Stomach smooth muscle (tissue), 2 donors: ENCODE measurements around the gene MAP7.

Source experiments
- H3K27ac ChIP-seq: one replicate; pipeline ENCODE4 v1.7.0; 2013; ENCODE audit warnings: mild to moderate bottlenecking, low read length, inconsistent platforms
- H3K27me3 ChIP-seq, 2 donors: one replicate each; pipeline ENCODE4 v1.7.0; 2013; ENCODE audit warnings: low read length in 2 of 2; ENCODE audit not compliant: insufficient read depth in 2 of 2, control insufficient read depth in 1 of 2
- H3K36me3 ChIP-seq, 2 donors: one replicate each; pipeline ENCODE4 v1.7.0; 2013; ENCODE audit warnings: low read length in 2 of 2; ENCODE audit not compliant: control insufficient read depth in 2 of 2, insufficient read depth in 2 of 2
- H3K4me1 ChIP-seq: one replicate; pipeline ENCODE4 v1.7.0; 2013; ENCODE audit warnings: low read length; ENCODE audit not compliant: control insufficient read depth, insufficient read depth
- H3K4me3 ChIP-seq, 2 donors: one replicate each; pipeline ENCODE4 v1.7.0; 2013; ENCODE audit warnings: low read length in 2 of 2
- H3K9ac ChIP-seq, 2 donors: one replicate each; pipeline ENCODE4 v1.7.0; 2013; ENCODE audit warnings: low read length in 2 of 2, mild to moderate bottlenecking in 1 of 2
- H3K9me3 ChIP-seq, 2 donors: one replicate each; pipeline ENCODE4 v1.7.0; 2013; ENCODE audit warnings: low read length in 2 of 2; ENCODE audit not compliant: control insufficient read depth in 2 of 2
- donor health status: healthy.
- donor health status: Pancreatic carcinoma.

The MAP7 gene

DNA sequence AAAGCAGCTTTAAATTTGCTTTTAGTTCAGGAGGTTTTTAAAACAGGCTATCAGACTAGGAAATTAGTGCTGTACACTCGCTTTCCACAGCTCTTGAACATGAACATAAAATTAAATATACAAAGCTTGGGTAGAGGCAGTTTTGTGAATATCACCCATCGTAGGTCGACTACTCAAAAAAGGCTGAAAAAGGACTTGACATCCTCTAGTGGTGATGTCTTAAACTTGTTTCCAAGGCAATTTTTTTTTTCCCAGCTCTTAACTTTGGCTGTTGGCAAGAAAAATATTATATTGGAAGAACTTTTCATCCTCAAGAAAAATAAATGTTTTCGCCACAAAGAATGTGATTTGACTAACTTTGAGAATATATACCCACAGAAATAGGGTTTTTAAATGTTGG is 2.9 kb downstream of the MAP7 start:
- Histone ChIP-seq H3K9ac (no peak overlapping the region), H3K36me3 (no peaks in the 10 kb centered on the region), H3K4me3 (no peak overlapping the region), H3K27me3 (peaks cover 14 to 36% of the 10 kb centered on the region in 2 donors), H3K4me1 (peaks cover 13% of the 10 kb centered on the region), H3K27ac (no peak overlapping the region), H3K9me3 (no peaks in the 10 kb centered on the region)

DNA sequence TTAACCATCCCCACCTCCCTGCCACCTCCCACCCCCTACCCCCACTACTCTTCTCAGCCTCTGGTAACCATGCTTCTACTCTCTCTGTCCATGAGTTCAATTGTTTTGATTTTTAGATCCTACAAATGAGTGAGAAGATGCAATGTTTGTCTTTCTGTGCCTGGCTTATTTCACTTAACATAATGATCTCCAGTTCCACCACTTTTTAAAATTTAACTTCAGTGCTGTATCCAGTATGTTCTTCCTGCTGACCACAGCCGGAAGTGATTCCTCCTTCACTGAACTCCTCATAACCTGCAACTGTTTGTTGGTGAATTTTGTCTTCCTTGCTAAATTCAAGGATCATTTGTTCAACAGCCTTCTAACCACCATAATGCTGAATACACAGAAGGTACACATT is 3.9 kb downstream of the MAP7 start:
- H3K27me3 ChIP-seq = peaks cover 14 to 28% of the 10 kb centered on the region in 2 donors
- H3K4me3 ChIP-seq = no peak overlapping the region
- no peaks in the 10 kb centered on the region for H3K9me3 ChIP-seq
- no peak overlapping the region for H3K9ac ChIP-seq
- H3K36me3 ChIP-seq = no peaks in the 10 kb centered on the region
- H3K27ac ChIP-seq = no peak overlapping the region
- peaks cover 13% of the 10 kb centered on the region for H3K4me1 ChIP-seq

DNA sequence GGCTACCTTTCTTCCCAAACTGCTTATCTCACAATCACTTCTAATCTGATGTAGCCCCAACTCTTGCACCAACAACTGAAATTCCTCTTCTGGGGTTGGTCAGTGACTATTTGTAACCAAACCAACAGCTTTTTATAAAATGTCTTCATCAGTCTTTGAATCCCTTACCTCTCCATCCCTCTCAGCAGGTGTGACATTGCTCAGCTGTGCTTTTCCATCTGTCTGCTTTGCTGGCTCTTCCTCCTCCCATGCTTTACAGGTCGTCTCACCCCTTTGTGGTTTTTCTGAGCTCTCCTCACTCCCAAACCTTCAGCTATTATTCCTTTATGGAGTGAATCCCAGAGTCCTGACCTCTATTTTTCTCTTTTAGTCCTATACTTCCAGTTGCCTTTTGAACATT is 5.9 kb downstream of the MAP7 start:
- no peak overlapping the region for H3K27ac ChIP-seq
- no peaks in the 10 kb centered on the region for H3K36me3 ChIP-seq
- no peak overlapping the region for H3K4me3 ChIP-seq
- H3K9ac ChIP-seq = no peak overlapping the region
- peaks cover under 1% of the 10 kb centered on the region for H3K4me1 ChIP-seq
- no peaks in the 10 kb centered on the region for H3K9me3 ChIP-seq
- peaks cover 4 to 10% of the 10 kb centered on the region in 2 donors for H3K27me3 ChIP-seq

DNA sequence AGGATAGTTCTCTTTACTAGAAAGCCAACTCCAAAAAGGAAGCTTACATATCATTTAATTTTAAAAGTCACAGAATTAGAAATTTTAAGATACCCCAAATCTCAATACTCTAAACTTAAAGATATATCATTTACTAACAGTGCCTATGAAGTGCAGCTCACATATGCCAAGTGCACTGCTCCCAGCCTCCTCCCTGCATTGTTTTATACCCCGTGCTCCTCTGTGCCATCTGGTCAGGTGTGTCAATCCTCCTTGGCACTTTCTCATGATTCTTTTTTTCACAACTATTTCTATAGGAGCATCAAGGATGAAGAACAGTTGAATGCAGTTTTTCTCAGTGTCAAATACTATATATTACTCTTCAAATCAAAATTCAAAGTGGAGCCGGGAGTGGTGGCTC is 8.8 kb downstream of the MAP7 start:
- H3K27me3 ChIP-seq = no peaks in the 10 kb centered on the region
- no peaks in the 10 kb centered on the region for H3K9me3 ChIP-seq
- H3K36me3 ChIP-seq = no peaks in the 10 kb centered on the region
- H3K4me3 ChIP-seq = no peak overlapping the region
- H3K27ac ChIP-seq = no peak overlapping the region
- H3K4me1 ChIP-seq = no peaks in the 10 kb centered on the region
- no peak overlapping the region for H3K9ac ChIP-seq

DNA sequence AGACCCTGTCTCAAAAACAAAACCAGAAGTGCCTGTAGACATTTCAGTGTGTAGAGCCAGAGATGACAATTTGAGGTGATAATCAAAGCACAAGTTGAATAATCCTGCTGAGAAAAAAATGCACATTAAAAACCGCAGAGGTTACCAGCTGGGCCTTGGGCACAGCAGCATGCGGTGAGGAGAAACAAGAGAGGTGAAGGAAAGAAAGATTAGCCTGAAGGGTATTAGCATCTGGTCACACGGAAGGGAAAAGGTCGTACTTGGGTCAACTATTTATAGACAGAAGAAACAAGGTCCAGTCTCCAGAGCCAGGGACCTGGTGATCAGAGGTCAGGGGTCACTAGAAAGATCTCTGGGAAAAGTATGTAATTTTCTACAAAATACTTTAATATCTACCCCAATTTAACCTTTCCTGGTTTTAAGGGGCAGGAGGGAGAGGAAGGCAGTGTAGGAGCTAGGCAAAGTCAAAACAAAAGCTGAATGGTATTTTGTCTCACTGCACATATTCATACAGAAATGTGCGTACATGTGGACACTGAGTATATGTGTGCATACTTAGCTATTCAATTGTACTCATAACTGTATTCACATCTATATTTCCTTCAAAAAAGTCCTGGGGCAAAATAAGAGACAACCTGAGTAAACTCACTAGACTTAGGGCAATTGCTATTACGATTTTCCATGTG is 10.1 kb downstream of the MAP7 start:
- H3K9me3 ChIP-seq = no peaks in the 10 kb centered on the region
- no peaks in the 10 kb centered on the region for H3K36me3 ChIP-seq
- H3K4me1 ChIP-seq = no peaks in the 10 kb centered on the region
- H3K27me3 ChIP-seq = no peaks in the 10 kb centered on the region
- no peak overlapping the region for H3K27ac ChIP-seq
- H3K4me3 ChIP-seq = no peak overlapping the region
- H3K9ac ChIP-seq = no peak overlapping the region

DNA sequence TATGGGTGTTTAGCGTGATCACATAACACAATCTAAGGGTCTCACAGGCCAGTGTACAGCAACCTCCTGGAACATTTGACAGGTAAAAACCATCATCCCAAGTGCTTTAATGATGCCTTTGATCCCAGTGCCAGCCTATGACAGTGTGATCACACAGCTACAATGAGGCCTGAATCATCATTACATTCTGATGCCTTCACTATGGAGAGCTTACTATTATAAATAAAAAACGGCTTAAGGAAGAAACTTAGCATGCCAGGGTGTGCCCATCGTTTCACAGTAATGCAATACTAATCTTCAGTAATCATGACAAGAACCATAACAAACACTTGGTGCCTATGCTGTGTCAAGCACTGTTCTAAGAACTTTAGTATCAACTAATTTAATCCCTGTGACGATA is 11.4 kb downstream of the MAP7 start:
- H3K4me3 ChIP-seq = no peak overlapping the region
- H3K27ac ChIP-seq = no peak overlapping the region
- no peaks in the 10 kb centered on the region for H3K27me3 ChIP-seq
- no peak overlapping the region for H3K9ac ChIP-seq
- no peaks in the 10 kb centered on the region for H3K4me1 ChIP-seq
- no peaks in the 10 kb centered on the region for H3K36me3 ChIP-seq
- no peaks in the 10 kb centered on the region for H3K9me3 ChIP-seq

DNA sequence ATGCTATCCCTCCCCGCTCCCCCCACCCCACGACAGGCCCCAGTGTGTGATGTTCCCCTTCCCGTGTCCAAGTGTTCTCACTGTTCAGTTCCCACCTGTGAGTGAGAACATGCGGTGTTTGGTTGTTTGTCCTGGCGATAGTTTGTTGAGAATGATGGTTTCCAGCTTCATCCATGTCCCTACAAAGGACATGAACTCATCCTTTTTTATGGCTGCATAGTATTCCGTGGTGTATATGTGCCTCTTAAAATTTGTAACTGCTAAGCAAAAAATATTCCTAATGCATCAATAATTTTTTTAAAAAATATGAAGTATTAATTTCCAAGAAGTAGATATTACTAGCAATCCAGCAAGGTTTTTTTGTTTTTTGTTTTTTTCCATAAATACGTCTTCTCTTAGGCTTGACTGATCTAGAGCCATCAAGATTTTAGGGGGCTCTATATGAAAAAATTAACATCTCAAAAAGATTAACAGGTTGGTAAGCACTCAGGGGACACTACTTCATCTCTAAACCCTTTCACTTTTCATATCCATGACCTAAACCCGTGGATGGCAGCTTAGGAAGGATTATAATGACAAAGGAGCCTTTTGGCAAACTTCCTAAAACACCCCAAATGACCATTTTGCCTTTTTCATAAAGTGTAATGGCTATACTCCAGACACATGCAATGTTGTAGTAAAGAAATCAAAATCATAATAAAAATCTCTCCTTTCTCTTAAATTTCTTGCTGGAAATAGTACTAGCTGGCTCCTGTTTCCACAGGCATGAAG is 14.2 kb downstream of the MAP7 start:
- H3K27me3 ChIP-seq = no peaks in the 10 kb centered on the region
- no peaks in the 10 kb centered on the region for H3K4me1 ChIP-seq
- no peak overlapping the region for H3K4me3 ChIP-seq
- H3K27ac ChIP-seq = no peak overlapping the region
- no peaks in the 10 kb centered on the region for H3K9me3 ChIP-seq
- H3K9ac ChIP-seq = no peak overlapping the region
- H3K36me3 ChIP-seq = no peaks in the 10 kb centered on the region

DNA sequence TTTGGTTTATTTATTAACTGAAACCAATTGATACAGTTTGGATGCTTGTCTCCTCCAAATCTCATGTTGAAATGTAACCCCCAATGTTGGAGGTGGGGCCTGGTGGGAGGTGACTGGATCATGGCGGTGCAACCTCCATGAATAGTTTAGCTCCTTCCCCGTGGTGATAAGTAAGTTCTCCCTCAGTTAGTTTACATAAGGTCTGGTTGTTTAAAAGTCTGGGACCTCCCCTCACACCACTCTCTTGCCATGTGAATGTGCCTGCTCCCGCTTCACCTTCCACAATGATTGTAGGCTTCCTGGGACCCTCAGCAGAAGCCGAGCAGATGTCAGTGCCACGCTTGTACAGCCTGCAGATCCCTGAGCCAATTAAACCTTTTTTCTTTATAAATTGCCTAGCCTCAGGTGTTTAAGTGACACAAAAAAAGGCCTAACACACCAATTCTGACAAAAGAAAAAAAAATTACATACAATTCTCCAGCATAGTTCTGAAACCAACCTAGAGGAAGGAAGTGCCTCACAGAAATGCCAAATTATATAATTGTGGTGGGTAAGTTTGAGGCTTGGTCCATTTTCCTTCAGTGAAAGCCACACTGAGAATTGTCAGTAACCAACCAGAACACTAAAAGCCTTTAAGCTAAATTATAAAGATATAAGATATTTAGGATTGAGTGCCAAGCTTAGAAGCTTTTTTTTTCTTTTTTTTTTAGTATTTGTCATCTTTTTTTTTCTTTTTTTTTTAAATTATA is 15.0 kb downstream of the MAP7 start:
- Histone ChIP-seq H3K9ac (no peak overlapping the region), H3K36me3 (no peaks in the 10 kb centered on the region)

DNA sequence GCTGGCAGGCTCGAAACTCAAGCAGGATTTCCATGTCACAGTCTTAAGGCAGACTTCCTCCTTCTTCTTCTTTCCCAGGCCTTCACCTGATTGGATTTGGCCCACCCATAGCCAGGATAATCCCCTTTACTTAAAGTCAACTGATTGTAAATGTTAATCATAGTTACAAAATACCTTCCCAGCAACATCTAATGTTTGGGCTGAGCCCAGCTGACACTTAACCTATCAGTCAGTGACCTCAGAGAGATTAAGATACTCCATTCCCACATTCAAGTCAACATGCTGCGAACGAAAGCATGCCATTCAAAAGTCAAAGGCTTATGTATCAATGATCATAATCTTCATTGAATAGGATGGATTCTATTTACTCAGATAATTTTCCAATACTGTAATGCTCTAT is 16.0 kb downstream of the MAP7 start:
- Histone ChIP-seq H3K27me3 (no peaks in the 10 kb centered on the region), H3K4me3 (no peak overlapping the region), H3K27ac (no peak overlapping the region), H3K9me3 (no peaks in the 10 kb centered on the region), H3K36me3 (no peaks in the 10 kb centered on the region), H3K9ac (no peak overlapping the region), H3K4me1 (no peaks in the 10 kb centered on the region)

More for the DNA sequence above, 15.0 kb downstream of the MAP7 start:
- H3K4me3 ChIP-seq = no peak overlapping the region
- H3K27ac ChIP-seq = no peak overlapping the region
- no peaks in the 10 kb centered on the region for H3K9me3 ChIP-seq
- no peaks in the 10 kb centered on the region for H3K4me1 ChIP-seq
- H3K27me3 ChIP-seq = no peaks in the 10 kb centered on the region

DNA sequence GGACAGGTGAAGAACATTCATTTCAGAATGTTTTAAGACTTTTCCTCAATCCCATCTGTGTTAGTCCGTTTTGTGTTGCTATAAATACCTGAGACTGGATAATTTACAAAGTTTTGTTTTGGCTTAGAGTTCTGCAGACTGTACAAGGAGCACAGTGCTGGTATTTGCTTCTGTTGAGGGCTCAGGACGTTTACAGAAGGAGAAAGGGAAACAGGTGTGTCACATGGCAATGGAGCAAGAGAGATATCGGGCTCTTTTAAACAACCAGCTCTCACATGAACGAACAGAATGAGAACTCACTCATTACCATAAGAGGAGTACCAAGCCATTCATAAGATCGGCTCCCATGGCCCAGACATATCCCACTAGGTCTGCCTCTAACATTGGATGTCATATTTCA is 16.7 kb downstream of the MAP7 start:
- H3K27me3 ChIP-seq = no peaks in the 10 kb centered on the region
- H3K36me3 ChIP-seq = no peaks in the 10 kb centered on the region
- no peaks in the 10 kb centered on the region for H3K4me1 ChIP-seq
- no peak overlapping the region for H3K27ac ChIP-seq
- H3K9me3 ChIP-seq = no peaks in the 10 kb centered on the region
- no peak overlapping the region for H3K9ac ChIP-seq
- H3K4me3 ChIP-seq = no peak overlapping the region
